Gastrocnemius medialis (tissue), 4 donors: ENCODE measurements around the gene PI4KA.

Source experiments
- CTCF ChIP-seq, 5 experiments: fragments of 450-650 bp in 3 of 5; fragments of 200-600 bp in 2 of 5; sonication (generic) in 2 of 5; IDR thresholded peaks in 4 of 5; conservative IDR thresholded peaks in 1 of 5; 1 replicate in 4 of 5; 2 replicates in 1 of 5; pipeline ENCODE4 v1.5.1; 2016 to 2019; ENCODE audit warnings: antibody characterized with exemption in 5 of 5, mild to moderate bottlenecking in 3 of 5, moderate library complexity in 3 of 5
- POLR2A ChIP-seq, 2 donors: fragments of 450-650 bp; IDR thresholded peaks; one replicate each; pipeline ENCODE4 v1.6.1; 2017; ENCODE audit warnings: antibody characterized with exemption in 2 of 2, mild to moderate bottlenecking in 2 of 2, moderate library complexity in 2 of 2

DNA sequence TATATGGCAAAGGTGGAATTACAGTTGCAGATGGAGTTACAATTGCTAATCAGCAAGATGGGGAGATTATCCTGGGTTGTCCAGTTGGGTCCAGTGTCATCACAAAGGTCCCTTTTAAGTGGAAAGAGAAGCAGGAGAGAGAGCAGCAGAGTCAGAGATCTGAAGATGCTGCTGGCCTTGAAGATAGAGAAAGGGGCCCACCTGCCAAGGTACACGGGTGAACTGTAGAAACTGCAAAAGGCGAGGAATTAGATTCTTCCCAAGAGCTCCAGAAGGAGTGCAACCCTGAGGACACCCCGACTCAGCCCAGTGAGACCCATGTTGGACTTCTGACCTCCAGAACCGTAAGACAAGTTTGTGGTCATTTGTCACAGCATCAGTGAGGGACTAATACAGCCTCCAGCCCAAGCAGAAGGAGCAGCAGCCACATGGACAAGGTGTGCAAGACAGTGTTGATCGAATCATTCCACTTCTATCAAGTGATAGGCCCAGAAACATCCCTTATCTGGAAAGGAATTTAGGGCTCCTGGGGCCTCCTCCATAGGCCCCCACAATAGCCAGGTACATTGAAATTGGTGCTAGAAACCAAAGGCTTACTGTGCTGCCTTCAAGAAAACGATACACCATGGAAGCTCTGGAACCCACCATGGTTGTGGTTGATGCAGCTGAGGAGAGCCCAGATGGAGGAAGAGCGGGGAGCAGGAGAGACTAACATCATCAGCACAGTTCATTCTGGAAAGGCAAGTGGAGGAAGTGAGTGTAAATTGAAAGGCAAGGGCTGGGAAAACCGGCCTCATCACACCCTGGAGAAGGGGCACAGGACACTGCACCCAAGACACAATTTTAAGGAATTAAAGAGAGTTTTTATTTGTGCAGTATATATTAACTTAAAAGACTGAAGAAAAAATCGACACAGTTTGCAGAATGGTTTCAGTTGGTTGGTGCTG is 23.5 kb upstream of the PI4KA start:
- TF ChIP-seq CTCF (IDR thresholded peaks at IDR 0.05 in 4 of 5, conservative IDR thresholded peaks at IDR 0.05 in 1 of 5) (no peak), POLR2A (IDR thresholded peaks at IDR 0.05) (no peak)
